ENCODE data around the gene RETREG1.

RETREG1 gene

DNA sequence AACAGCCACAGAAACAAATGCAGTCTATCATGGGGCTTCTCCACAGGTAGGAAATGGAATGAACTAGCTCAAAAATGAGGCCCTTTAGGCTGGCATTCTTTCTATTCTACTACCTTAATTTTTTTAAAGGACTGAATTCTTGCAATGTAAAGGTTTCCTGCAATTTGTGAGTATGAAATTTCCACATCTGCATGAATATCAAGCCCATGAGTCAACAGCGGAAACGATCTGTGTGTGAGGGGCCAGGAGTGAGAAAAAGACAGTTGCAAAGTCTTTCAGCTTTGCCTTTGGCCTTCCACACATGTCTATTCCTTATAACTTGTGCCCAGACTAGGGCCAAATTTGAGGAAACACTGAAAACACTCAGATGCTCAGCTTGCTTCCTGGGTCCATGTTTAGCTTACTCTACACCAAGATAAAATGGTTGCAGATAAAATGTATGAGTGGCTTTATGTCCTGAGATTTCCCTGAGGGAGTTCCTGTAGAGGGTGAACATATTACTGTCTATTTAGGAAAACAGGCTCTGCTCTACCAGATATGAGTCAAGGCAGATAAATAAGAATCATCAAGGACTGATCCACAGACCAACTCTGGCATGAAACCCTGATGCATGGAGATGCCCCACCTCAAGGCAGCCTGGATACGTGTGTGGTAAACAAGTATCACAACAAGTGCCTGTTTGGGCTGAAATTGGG, 46.5 kb downstream of the RETREG1 start:
- DNase-seq (ENCODE audit: low read depth), result peak; percentile 44
- no peak overlapping the region for H3K4me3 ChIP-seq (replicated peaks; ENCODE audit: low read depth, low read length)
- TF ChIP-seq, protein P1, sequence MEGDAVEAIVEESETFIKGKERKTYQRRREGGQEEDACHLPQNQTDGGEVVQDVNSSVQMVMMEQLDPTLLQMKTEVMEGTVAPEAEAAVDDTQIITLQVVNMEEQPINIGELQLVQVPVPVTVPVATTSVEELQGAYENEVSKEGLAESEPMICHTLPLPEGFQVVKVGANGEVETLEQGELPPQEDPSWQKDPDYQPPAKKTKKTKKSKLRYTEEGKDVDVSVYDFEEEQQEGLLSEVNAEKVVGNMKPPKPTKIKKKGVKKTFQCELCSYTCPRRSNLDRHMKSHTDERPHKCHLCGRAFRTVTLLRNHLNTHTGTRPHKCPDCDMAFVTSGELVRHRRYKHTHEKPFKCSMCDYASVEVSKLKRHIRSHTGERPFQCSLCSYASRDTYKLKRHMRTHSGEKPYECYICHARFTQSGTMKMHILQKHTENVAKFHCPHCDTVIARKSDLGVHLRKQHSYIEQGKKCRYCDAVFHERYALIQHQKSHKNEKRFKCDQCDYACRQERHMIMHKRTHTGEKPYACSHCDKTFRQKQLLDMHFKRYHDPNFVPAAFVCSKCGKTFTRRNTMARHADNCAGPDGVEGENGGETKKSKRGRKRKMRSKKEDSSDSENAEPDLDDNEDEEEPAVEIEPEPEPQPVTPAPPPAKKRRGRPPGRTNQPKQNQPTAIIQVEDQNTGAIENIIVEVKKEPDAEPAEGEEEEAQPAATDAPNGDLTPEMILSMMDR (IDR thresholded peaks at IDR 0.05; ENCODE audit: low read length, missing control alignments), result no peak

DNA sequence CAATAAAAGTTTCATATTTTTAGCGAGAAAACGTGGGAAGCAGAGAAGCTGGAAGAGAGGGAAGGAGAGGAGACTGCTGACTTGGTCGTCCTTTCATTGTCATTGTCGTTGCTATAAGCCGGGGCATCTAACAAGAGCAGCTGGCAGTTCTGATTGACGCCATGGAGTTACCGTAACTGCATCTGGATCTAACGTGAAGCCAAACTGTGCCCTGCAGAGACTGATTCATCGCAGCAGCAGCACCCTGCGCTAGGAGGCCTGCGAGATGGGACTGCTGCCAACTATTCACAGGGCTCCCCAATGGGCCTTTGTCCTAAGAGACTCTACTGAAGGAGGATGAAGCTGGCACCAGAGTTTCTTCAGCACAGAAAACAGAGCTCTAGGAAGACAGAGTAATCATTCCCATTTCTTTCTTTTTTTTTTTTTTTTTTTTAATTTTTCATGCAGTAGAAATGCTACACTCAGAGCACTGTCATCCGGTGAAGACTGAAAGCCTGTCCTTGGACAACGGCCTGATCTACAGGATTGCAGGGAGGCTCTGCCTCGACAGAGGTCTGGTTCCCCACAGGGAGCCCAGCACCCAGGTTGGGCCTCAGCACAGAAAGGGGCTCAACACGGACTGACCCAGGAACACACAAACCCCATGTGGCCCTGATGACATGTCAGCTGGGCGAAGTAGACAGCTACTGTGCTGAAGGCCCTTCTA, 47.8 kb downstream of the RETREG1 start:
- DNase-seq (ENCODE audit: low read depth), result peak; percentile 11
- H3K4me3 ChIP-seq (replicated peaks; ENCODE audit: low read depth, low read length), result no peak overlapping the region
- TF ChIP-seq, protein P1 (IDR thresholded peaks at IDR 0.05; ENCODE audit: low read length, missing control alignments), result no peak

DNA sequence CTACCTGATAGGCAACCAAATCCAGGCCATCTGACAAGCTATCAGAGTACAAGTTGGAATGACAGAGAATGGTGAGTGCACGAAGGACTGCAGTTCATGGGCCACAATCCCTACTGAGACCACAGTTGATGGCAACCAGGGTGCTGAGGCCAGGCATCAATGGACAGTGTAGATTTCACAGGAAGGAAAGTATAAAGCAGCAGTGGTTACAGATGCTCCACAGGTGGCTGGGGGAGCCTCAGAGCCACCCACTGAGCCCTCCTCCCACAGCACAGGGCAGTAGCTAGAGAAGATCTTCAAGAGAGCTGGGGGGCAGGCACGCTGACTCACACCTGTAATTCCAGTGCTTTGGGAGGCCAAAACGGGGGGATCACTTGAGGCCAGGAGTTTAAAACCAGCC, 49.4 kb downstream of the RETREG1 start:
- no peak overlapping the region for H3K4me3 ChIP-seq (replicated peaks; ENCODE audit: low read depth, low read length)
- TF ChIP-seq, protein P1 (IDR thresholded peaks at IDR 0.05; ENCODE audit: low read length, missing control alignments), result no peak
- no peak for DNase-seq (ENCODE audit: low read depth)

DNA sequence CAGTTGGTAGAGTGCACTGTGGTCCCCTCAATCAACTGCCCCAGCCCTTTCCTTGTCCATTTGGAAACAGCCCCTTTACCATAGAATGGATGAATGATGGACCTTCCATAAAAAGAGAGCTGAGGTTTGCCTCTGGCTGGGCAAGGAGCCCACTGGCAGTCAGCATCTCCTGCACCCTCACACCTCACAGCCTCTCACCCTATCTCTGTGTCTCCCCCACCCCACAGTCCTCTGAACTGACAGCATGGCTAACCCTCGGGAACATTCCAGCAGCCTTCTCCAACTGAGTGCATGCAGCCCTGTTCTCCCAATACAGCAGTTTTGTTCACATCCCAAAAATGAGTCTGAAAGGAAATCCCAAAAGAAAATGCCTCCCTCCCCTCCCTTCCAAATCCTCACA, 51.7 kb downstream of the RETREG1 start:
- no peak for DNase-seq (ENCODE audit: low read depth)
- no peak overlapping the region for H3K4me3 ChIP-seq (replicated peaks; ENCODE audit: low read depth, low read length)
- TF ChIP-seq, protein P1 (IDR thresholded peaks at IDR 0.05; ENCODE audit: low read length, missing control alignments), result no peak

DNA sequence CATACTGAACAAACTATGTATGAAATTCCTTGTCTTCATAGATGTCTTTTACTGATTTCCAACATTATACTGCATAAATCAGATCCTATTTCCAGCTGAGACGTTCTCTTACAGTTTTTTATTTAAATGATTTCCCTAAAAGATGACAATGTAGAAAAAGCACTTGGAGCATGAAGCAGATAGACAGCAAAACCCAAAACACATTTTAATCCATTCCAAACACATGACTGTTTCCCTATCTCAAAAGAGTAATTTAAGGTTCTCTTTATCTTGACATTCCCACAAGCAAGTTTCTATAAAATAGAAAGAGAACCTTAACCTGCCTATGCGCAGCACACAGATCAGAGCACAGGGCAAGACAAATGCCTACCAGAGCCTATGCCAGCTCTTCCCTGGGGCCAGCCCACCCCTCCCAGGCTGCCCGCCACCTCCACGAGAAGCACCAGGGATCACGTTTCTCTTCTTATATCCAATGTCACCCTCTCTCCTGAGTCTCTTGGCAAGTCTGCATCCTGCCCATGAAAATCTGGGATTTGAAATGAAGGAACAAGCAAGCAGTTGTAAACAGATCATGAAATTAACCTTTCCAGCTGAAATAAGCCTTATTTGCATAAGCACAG, 52.4 kb downstream of the RETREG1 start:
- no peak for DNase-seq (ENCODE audit: low read depth)
- TF ChIP-seq, protein P1 (IDR thresholded peaks at IDR 0.05; ENCODE audit: low read length, missing control alignments), result no peak
- H3K4me3 ChIP-seq (replicated peaks; ENCODE audit: low read depth, low read length), result no peak overlapping the region

DNA sequence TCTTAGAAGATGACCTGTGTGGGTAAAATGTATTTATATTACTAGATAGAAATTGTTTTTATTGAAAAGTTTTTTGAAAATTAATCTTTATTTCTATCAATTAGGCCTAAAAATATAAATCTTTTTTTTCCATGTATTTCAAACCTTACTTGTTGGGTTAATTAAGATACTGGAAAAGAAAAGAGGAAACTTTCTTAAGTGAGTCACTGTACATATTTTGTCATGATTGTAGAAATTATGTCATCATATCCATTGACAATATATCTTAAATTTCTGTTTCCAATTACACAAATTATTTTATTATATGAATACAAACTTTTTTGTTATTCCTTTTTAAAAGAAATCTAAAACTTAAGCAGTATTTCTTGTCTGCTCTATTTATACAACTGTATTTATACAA, 53.1 kb downstream of the RETREG1 start:
- TF ChIP-seq, protein P1 (IDR thresholded peaks at IDR 0.05; ENCODE audit: low read length, missing control alignments), result no peak
- no peak for DNase-seq (ENCODE audit: low read depth)
- H3K4me3 ChIP-seq (replicated peaks; ENCODE audit: low read depth, low read length), result no peak overlapping the region
